Endothelial cell of umbilical vein (primary cell): Measurements from ENCODE around the gene PLXNA1.

Source experiments
- POLR2A ChIP-seq: IDR thresholded peaks from 2 replicates; pipeline ENCODE4 v1.6.1; 2012; ENCODE audit warnings: low read depth, mild to moderate bottlenecking, control low read depth, low read length
- TF ChIP-seq, protein P1 (sequence below), 2 donors: IDR thresholded peaks; 1 replicate in 1 of 2; 2 replicates in 1 of 2; pipeline ENCODE4 v1.5.1; 2011; ENCODE audit warnings: low read length in 2 of 2, mild to moderate bottlenecking in 2 of 2, moderate library complexity in 2 of 2, control low read depth in 1 of 2, inconsistent platforms in 1 of 2, low read depth in 1 of 2; ENCODE audit not compliant: insufficient read depth in 1 of 2; ENCODE audit errors: extremely low read depth in 1 of 2

DNA sequence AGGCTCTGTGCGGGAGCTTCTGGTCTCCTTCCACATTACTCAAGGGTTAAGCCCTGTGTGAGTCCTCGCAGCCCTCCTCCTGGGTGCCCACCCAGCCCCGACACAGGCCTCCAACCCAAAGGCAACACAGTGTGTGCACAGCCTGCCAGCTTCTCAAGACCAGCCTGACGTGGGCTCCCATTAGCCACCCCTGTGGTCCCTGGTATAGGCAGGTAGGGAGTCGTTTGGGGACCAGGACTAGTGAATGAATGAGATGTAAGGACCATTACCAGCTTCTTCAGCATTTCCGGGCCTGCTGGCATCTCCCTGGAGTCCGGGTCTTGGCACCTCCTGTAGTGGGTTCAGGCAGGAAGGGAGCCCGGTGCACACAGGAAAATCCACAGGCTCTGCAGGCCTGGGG, 20.2 kb upstream of the PLXNA1 start:
- TF ChIP-seq, protein P1, sequence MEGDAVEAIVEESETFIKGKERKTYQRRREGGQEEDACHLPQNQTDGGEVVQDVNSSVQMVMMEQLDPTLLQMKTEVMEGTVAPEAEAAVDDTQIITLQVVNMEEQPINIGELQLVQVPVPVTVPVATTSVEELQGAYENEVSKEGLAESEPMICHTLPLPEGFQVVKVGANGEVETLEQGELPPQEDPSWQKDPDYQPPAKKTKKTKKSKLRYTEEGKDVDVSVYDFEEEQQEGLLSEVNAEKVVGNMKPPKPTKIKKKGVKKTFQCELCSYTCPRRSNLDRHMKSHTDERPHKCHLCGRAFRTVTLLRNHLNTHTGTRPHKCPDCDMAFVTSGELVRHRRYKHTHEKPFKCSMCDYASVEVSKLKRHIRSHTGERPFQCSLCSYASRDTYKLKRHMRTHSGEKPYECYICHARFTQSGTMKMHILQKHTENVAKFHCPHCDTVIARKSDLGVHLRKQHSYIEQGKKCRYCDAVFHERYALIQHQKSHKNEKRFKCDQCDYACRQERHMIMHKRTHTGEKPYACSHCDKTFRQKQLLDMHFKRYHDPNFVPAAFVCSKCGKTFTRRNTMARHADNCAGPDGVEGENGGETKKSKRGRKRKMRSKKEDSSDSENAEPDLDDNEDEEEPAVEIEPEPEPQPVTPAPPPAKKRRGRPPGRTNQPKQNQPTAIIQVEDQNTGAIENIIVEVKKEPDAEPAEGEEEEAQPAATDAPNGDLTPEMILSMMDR (IDR thresholded peaks at IDR 0.05; ENCODE audit: extremely low read depth in 1 of 2, insufficient read depth in 1 of 2, low read depth in 1 of 2, low read length in 2 of 2) = no peak
- TF ChIP-seq POLR2A = no peak
